Measurements from ENCODE around the gene PLCD3.
A peak's percentile ranks its signal among the peaks of the same experiment; 100 is the strongest.
"Not testable (repeated sequence)": the region's sequence is repeated elsewhere in the genome, so short reads cannot be mapped to it uniquely, and the experiment has no call there.

PLCD3 gene

GRCh38 chr17:45128989-45129388 lies 3.3 kb downstream of the PLCD3 start:
- Mint-ChIP-seq H3K9me3 (peaks cover 3% of the 10 kb centered on the region), H3K4me1 (peaks cover 49% of the 10 kb centered on the region), H3K36me3 (ENCODE audit: low read depth) (no peaks in the 10 kb centered on the region), H3K27ac (no peak overlapping the region), H3K27me3 (ENCODE audit: low read depth, poor library complexity) (peaks cover 5% of the 10 kb centered on the region), H3K4me3 (no peak overlapping the region)
- DNase-seq = no peak
- TF ChIP-seq CTCF (IDR thresholded peaks at IDR 0.05) = no peak

GRCh38 chr17:45128331-45128730 lies 4.0 kb downstream of the PLCD3 start:
- no peaks in the 10 kb centered on the region for H3K9me3 Mint-ChIP-seq
- no peak overlapping the region for H3K4me3 Mint-ChIP-seq
- no peak for TF ChIP-seq CTCF (IDR thresholded peaks at IDR 0.05)
- no peak for DNase-seq
- peaks cover 51% of the 10 kb centered on the region for H3K4me1 Mint-ChIP-seq
- H3K27me3 Mint-ChIP-seq (ENCODE audit: low read depth, poor library complexity) = peaks cover 5% of the 10 kb centered on the region
- no peaks in the 10 kb centered on the region for H3K36me3 Mint-ChIP-seq (ENCODE audit: low read depth)
- H3K27ac Mint-ChIP-seq = no peak overlapping the region

GRCh38 chr17:45127548-45128300 lies 4.6 kb downstream of the PLCD3 start:
- peaks cover 5% of the 10 kb centered on the region for H3K27me3 Mint-ChIP-seq (ENCODE audit: low read depth, poor library complexity)
- peak overlapping the region; percentile 21 for H3K4me3 Mint-ChIP-seq
- peak overlapping the region; percentile 78 for H3K27ac Mint-ChIP-seq
- no peak for TF ChIP-seq CTCF (IDR thresholded peaks at IDR 0.05)
- H3K9me3 Mint-ChIP-seq = no peaks in the 10 kb centered on the region
- H3K4me1 Mint-ChIP-seq = peaks cover 57% of the 10 kb centered on the region
- DNase-seq = no peak
- H3K36me3 Mint-ChIP-seq (ENCODE audit: low read depth) = no peaks in the 10 kb centered on the region

GRCh38 chr17:45127207-45127547 lies 5.1 kb downstream of the PLCD3 start:
- peaks cover 63% of the 10 kb centered on the region for H3K4me1 Mint-ChIP-seq
- peaks cover 5% of the 10 kb centered on the region for H3K27me3 Mint-ChIP-seq (ENCODE audit: low read depth, poor library complexity)
- no peaks in the 10 kb centered on the region for H3K9me3 Mint-ChIP-seq
- TF ChIP-seq CTCF (IDR thresholded peaks at IDR 0.05) = no peak
- no peak for DNase-seq
- no peak overlapping the region for H3K27ac Mint-ChIP-seq
- H3K36me3 Mint-ChIP-seq (ENCODE audit: low read depth) = no peaks in the 10 kb centered on the region
- H3K4me3 Mint-ChIP-seq = no peak overlapping the region

GRCh38 chr17:45125509-45125908 lies 6.8 kb downstream of the PLCD3 start:
- no peak overlapping the region for H3K4me3 Mint-ChIP-seq
- no peak for TF ChIP-seq CTCF (IDR thresholded peaks at IDR 0.05)
- DNase-seq = no peak
- H3K27ac Mint-ChIP-seq = no peak overlapping the region
- H3K9me3 Mint-ChIP-seq = no peaks in the 10 kb centered on the region
- H3K36me3 Mint-ChIP-seq (ENCODE audit: low read depth) = no peaks in the 10 kb centered on the region
- H3K4me1 Mint-ChIP-seq = peaks cover 62% of the 10 kb centered on the region
- H3K27me3 Mint-ChIP-seq (ENCODE audit: low read depth, poor library complexity) = no peaks in the 10 kb centered on the region

GRCh38 chr17:45124797-45125122 lies 7.6 kb downstream of the PLCD3 start:
- peaks cover 60% of the 10 kb centered on the region for H3K4me1 Mint-ChIP-seq
- H3K4me3 Mint-ChIP-seq; H3K27me3 Mint-ChIP-seq (ENCODE audit: low read depth, poor library complexity); DNase-seq; H3K27ac Mint-ChIP-seq; H3K9me3 Mint-ChIP-seq; H3K36me3 Mint-ChIP-seq (ENCODE audit: low read depth): not testable (repeated sequence)

Measured in nephron progenitor cell (in vitro differentiated cells).